H1 (cell line): Measurements from ENCODE around the gene ABCD4. TPM values are rescaled to one million over a fixed set of nuclear protein-coding genes. Genes with fewer than 3 reads are reported as not detected.

Experiments
- BRCA1 ChIP-seq: IDR thresholded peaks from 2 replicates; pipeline ENCODE4 v1.6.1; 2012; ENCODE audit warnings: low read depth, low read length, improper control_type of control experiment
- EGR1 ChIP-seq: IDR thresholded peaks from 2 replicates; pipeline ENCODE4 v1.6.1; 2011; ENCODE audit warnings: low read depth, low read length, borderline replicate concordance
- EP300 ChIP-seq, 2 experiments: IDR thresholded peaks; 1 replicate in 1 of 2; 2 replicates in 1 of 2; pipeline ENCODE4 v1.6.1; 2011 to 2012; ENCODE audit warnings: low read depth in 2 of 2, low read length in 2 of 2, mild to moderate bottlenecking in 2 of 2, borderline replicate concordance in 1 of 2, inconsistent platforms in 1 of 2, moderate library complexity in 1 of 2
- KDM1A ChIP-seq: fragments of 200-600, 300-600 bp; sonication (generic); IDR thresholded peaks from 2 replicates; pipeline ENCODE4 v1.7.1; 2016; ENCODE audit warnings: mild to moderate bottlenecking, low read length, borderline replicate concordance
- POLR2AphosphoS5 ChIP-seq: IDR thresholded peaks from 2 replicates; pipeline ENCODE4 v1.6.1; 2011; ENCODE audit warnings: low read depth, low read length
- RAD21 ChIP-seq, 2 experiments: IDR thresholded peaks in 1 of 2; conservative IDR thresholded peaks in 1 of 2; 2 replicates each; pipeline ENCODE4 v1.6.1; 2011; ENCODE audit warnings: low read depth in 2 of 2, low read length in 2 of 2, improper control_type of control experiment in 1 of 2, inconsistent platforms in 1 of 2, mild to moderate bottlenecking in 1 of 2, moderate library complexity in 1 of 2
- RFX5 ChIP-seq: IDR thresholded peaks from 2 replicates; pipeline ENCODE4 v1.6.1; 2011; ENCODE audit warnings: low read depth, low read length, improper control_type of control experiment, borderline replicate concordance
- SRF ChIP-seq: IDR thresholded peaks from 2 replicates; pipeline ENCODE4 v1.6.1; 2011; ENCODE audit warnings: mild to moderate bottlenecking, low read depth, low read length, moderate library complexity
- SUZ12 ChIP-seq: fragments of 200-600 bp; sonication (generic); IDR thresholded peaks from 2 replicates; pipeline ENCODE4 v1.6.1; 2012; ENCODE audit warnings: mild to moderate bottlenecking, inconsistent platforms, low read length, moderate library complexity, mixed read lengths
- TAF1 ChIP-seq: IDR thresholded peaks from 2 replicates; pipeline ENCODE4 v1.6.1; 2011; ENCODE audit warnings: mild to moderate bottlenecking, low read depth, low read length
- TBP ChIP-seq: IDR thresholded peaks from 2 replicates; pipeline ENCODE4 v1.6.1; 2011; ENCODE audit warnings: low read depth, low read length, improper control_type of control experiment
- polyA plus RNA-seq, 7 experiments: library from polyadenylated mRNA; depleted of rRNA in 3 of 7; stranded (reverse) in 5 of 7; unstranded in 2 of 7; fragments of >200 nt in 5 of 7; fragments of 200-250 nt in 2 of 7; gene quantifications; 1 replicate in 5 of 7; 2 replicates in 1 of 7; 4 replicates in 1 of 7; pipeline versions ENCODE4 v1.2.1 to v1.2.3, GENCODE V29; 2011 to 2013; ENCODE audit warnings: missing spikeins in 2 of 7, mixed read lengths in 2 of 7
- total RNA-seq: library from RNA; stranded (reverse); fragmentation: NEBNext Ultra II Directional; extraction: Animal tissue kit (Norgen Biotek cat#: 25700); gene quantifications from 2 replicates; pipeline ENCODE4 v1.2.1, GENCODE V29; 2021
- TF ChIP-seq, protein P1 (sequence below): IDR thresholded peaks from 2 replicates; pipeline ENCODE4 v1.6.1; 2012; ENCODE audit warnings: low read length, inconsistent platforms

ABCD4 gene
- total and polyA plus RNA-seq, 2 of the 8 experiments (the other 6 are each of a cell fraction or from before 2014, with no cell fraction given) = 47.9 to 97.7 TPM

DNA sequence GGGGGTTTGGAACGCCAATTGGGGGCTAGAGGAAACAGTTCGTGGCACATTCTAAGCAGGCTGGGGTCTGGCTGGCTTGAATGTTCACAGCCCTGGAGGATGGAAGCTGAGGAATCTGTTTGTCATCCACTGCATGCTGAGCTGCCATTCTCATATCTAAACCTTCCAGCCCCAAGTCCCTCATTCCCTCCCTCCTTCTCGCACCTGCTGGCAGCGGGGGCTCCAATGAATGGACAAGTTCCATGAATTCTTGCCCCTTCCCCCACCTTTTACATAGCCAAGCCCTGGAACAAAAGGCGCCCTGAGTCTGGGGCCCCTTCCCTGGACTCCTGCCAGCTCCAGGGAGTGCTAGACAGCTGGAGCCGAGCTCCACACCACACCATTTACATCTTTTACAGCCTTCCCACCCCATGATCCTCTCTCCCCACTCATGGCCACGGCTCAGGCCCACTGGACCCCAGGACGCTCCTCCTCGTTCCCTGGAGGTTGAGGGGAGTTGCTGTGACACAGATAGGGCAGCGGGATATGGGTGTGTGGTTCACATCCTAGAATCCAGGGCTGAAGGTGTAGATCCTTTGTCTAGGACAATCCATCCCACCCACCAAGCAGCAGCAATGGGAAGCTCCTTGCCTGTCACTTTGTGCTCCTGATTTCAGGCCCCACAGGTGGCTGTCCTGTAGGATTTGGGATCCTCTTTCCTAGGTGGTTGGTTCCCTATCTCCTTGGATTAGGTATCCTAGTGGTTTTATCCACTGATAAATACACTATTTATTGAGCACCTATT is 23.8 kb upstream of the ABCD4 start (continued):
- 0 out of 2 replicates have a peak, but pooled peaks have one; percentile 28 for TF ChIP-seq SRF
- TF ChIP-seq KDM1A = peak; percentile 11; the same call in 1 of the 2 replicates
- TF ChIP-seq RAD21 (IDR thresholded peaks at IDR 0.05 in 1 of 2, conservative IDR thresholded peaks at IDR 0.05 in 1 of 2; ENCODE audit: low read depth in 2 of 2, low read length in 2 of 2) = peak in 1 of 2 experiments; percentile 20; a peak in 1 of 4 replicates
- TF ChIP-seq RFX5 = no peak
- TF ChIP-seq, protein P1, sequence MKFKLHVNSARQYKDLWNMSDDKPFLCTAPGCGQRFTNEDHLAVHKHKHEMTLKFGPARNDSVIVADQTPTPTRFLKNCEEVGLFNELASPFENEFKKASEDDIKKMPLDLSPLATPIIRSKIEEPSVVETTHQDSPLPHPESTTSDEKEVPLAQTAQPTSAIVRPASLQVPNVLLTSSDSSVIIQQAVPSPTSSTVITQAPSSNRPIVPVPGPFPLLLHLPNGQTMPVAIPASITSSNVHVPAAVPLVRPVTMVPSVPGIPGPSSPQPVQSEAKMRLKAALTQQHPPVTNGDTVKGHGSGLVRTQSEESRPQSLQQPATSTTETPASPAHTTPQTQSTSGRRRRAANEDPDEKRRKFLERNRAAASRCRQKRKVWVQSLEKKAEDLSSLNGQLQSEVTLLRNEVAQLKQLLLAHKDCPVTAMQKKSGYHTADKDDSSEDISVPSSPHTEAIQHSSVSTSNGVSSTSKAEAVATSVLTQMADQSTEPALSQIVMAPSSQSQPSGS = peak; percentile 39; the same call in 1 of the 2 replicates
- TF ChIP-seq TBP = peak; percentile 65
- TF ChIP-seq BRCA1 = no peak
- no peak for TF ChIP-seq SUZ12
- TF ChIP-seq EP300 (IDR thresholded peaks at IDR 0.05; ENCODE audit: borderline replicate concordance in 1 of 2, low read depth in 2 of 2, low read length in 2 of 2) = peak; percentile 59 to 98
- TF ChIP-seq TAF1 = peak; percentile 76
- TF ChIP-seq EGR1 = 0 out of 2 replicates have a peak, but pooled peaks have one; percentile 27
- peak; percentile 90 for TF ChIP-seq POLR2AphosphoS5
